DND-41 (cell line): ENCODE data around the gene LRRC10B.

Experiments used
- CTCF ChIP-seq: IDR thresholded peaks from 2 replicates; pipeline ENCODE4 v1.5.1; 2012; ENCODE audit warnings: borderline replicate concordance, low read length, moderate library complexity, mild to moderate bottlenecking; ENCODE audit not compliant: poor library complexity, severe bottlenecking; ENCODE audit errors: extremely low read depth
- EZH2 ChIP-seq: IDR thresholded peaks from 3 replicates; pipeline ENCODE4 v1.6.1; 2012; ENCODE audit warnings: borderline replicate concordance, low read depth, mild to moderate bottlenecking, moderate library complexity, low read length, inconsistent platforms; ENCODE audit not compliant: severe bottlenecking

- TF ChIP-seq EZH2 (no peak), CTCF (no peak)
Measured at GRCh38 chr11:61518032-61518795, 9.7 kb downstream of the LRRC10B start.
